ENCODE results near the gene DUOX1. TPM values are rescaled to one million over a fixed set of nuclear protein-coding genes. Genes with fewer than 3 reads are reported as not detected.

Gene DUOX1
- polyA plus RNA-seq, 3 donors = 0.22 TPM; not detected in 2

DNA sequence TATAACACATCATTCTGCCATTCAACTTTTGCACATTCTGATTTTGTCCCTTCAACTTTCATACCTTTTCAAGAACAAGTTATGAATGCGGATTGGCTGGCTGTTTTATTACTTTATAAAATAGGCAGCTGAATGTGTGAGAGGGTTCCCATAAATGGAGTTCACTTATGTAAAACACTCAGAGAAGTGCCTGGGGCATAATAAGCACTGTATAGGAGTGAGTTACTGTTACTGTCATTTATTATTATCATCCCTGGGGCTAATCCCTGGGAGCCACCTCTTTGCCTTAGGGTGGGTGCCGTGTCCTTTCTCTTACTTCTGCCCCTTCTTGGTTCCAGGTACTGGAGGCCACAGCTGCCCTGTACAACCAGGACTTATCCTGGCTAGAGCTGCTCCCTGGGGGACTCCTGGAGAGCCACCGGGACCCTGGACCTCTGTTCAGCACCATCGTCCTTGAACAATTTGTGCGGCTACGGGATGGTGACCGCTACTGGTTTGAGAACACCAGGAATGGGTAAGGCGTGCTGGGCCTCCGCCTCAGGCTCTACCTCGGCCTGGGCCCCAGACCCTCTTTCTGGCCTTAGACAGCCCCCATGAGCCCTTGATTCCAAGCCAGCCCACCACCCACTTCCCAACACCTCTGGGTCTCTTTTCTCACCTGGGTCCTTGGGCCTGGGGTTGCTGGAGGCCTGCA is 10.9 kb downstream of the DUOX1 start:
- H3K9me3 Mint-ChIP-seq = peaks cover 0 to 3% (median 2%) of the 10 kb centered on the region in 7 donors
- no peak overlapping the region for H3K27ac ChIP-seq (ENCODE audit: low read depth in 1 of 2, low read length in 2 of 2)
- H3K4me1 ChIP-seq (ENCODE audit: control insufficient read depth in 1 of 2, insufficient read depth in 2 of 2, low read length in 2 of 2) = no peaks in the 10 kb centered on the region
- no peak overlapping the region for H2AFZ ChIP-seq (ENCODE audit: insufficient read depth, low read depth, low read length, poor library complexity, severe bottlenecking)
- TF ChIP-seq, protein P1, sequence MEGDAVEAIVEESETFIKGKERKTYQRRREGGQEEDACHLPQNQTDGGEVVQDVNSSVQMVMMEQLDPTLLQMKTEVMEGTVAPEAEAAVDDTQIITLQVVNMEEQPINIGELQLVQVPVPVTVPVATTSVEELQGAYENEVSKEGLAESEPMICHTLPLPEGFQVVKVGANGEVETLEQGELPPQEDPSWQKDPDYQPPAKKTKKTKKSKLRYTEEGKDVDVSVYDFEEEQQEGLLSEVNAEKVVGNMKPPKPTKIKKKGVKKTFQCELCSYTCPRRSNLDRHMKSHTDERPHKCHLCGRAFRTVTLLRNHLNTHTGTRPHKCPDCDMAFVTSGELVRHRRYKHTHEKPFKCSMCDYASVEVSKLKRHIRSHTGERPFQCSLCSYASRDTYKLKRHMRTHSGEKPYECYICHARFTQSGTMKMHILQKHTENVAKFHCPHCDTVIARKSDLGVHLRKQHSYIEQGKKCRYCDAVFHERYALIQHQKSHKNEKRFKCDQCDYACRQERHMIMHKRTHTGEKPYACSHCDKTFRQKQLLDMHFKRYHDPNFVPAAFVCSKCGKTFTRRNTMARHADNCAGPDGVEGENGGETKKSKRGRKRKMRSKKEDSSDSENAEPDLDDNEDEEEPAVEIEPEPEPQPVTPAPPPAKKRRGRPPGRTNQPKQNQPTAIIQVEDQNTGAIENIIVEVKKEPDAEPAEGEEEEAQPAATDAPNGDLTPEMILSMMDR (IDR thresholded peaks at IDR 0.05) = no peak
- intact Hi-C loops (cut with micrococcal nuclease) = no loop called here
- H3K4me3 ChIP-seq (replicated peaks in 1 of 3; ENCODE audit: low read depth in 2 of 3, low read length in 3 of 3) = no peak overlapping the region
- peaks cover 5% of the 10 kb centered on the region for H3K4me1 Mint-ChIP-seq
- H3K79me2 ChIP-seq (ENCODE audit: insufficient read depth, low read length) = no peaks in the 10 kb centered on the region
- H3K4me3 Mint-ChIP-seq = no peak overlapping the region
- H3K9me3 ChIP-seq (replicated peaks in 1 of 2; ENCODE audit: control insufficient read depth in 1 of 2, insufficient read depth in 1 of 2, low read length in 2 of 2) = peaks cover 0 to 8% of the 10 kb centered on the region in 2 donors
- peaks cover 6 to 17% of the 10 kb centered on the region in 2 donors for H3K27me3 ChIP-seq (ENCODE audit: control insufficient read depth in 2 of 2, insufficient read depth in 2 of 2, low read length in 2 of 2)
- WGBS (ENCODE audit: insufficient coverage) = over 99% methylated on average over 9 of the region's 10 CpGs
- H3K4me2 ChIP-seq (replicated peaks; ENCODE audit: extremely low read depth, low read length, poor library complexity, severe bottlenecking) = no peak overlapping the region
- H3K9ac ChIP-seq (ENCODE audit: insufficient read depth, low read length, poor library complexity, severe bottlenecking) = no peak overlapping the region
- H3K27me3 Mint-ChIP-seq (ENCODE audit: low read depth in 3 of 3) = peaks cover 25 to 28% (median 28%) of the 10 kb centered on the region in 3 donors
- H3K36me3 ChIP-seq (replicated peaks in 1 of 2; ENCODE audit: control insufficient read depth in 1 of 2, insufficient read depth in 2 of 2, low read length in 2 of 2) = no peaks in the 10 kb centered on the region
- no peaks in the 10 kb centered on the region for H3K36me3 Mint-ChIP-seq
- no peak for DNase-seq
- no peak overlapping the region for H3K27ac Mint-ChIP-seq
- H4K20me1 ChIP-seq (ENCODE audit: insufficient read depth, low read length) = no peaks in the 10 kb centered on the region

DNA sequence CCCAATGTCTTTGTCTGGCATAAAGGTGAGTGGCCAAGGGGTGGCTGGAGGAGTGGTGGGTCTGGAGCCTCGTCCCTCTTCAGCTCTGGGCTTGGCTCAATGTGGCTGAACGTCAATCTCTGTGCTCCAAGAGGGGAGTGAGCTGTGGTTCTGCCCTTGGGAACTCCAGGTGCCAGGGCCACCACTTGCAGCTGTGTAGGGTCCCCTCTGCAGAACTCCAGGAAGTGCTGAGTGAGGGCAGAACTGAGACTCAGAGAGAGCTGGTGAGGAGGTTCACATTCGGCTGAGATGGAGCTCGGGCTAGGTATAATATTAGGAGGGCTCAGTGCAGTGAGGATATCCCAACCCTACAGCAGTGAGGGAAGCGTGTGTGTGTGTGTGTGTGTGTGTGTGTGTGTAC is 11.6 kb downstream of the DUOX1 start:
- H3K4me1 ChIP-seq (ENCODE audit: control insufficient read depth in 1 of 2, insufficient read depth in 2 of 2, low read length in 2 of 2) = no peaks in the 10 kb centered on the region
- peaks cover 5 to 12% of the 10 kb centered on the region in 2 donors for H3K27me3 ChIP-seq (ENCODE audit: control insufficient read depth in 2 of 2, insufficient read depth in 2 of 2, low read length in 2 of 2)
- no peaks in the 10 kb centered on the region for H3K36me3 Mint-ChIP-seq
- TF ChIP-seq, protein P1 (IDR thresholded peaks at IDR 0.05) = no peak
- H3K79me2 ChIP-seq (ENCODE audit: insufficient read depth, low read length) = no peaks in the 10 kb centered on the region
- no peak overlapping the region for H3K4me3 ChIP-seq (replicated peaks in 1 of 3; ENCODE audit: low read depth in 2 of 3, low read length in 3 of 3)
- H3K9me3 ChIP-seq (replicated peaks in 1 of 2; ENCODE audit: control insufficient read depth in 1 of 2, insufficient read depth in 1 of 2, low read length in 2 of 2) = peaks cover 0 to 3% of the 10 kb centered on the region in 2 donors
- intact Hi-C loops (cut with micrococcal nuclease) = no loop called here
- H3K27me3 Mint-ChIP-seq (ENCODE audit: low read depth in 3 of 3) = peaks cover 20 to 26% (median 23%) of the 10 kb centered on the region in 3 donors
- H3K9me3 Mint-ChIP-seq = peaks cover 0 to 1% (median 0%) of the 10 kb centered on the region in 7 donors
- peaks cover 1% of the 10 kb centered on the region for H3K4me1 Mint-ChIP-seq
- no peak overlapping the region for H3K27ac ChIP-seq (ENCODE audit: low read depth in 1 of 2, low read length in 2 of 2)
- no peak overlapping the region for H3K27ac Mint-ChIP-seq
- no peak overlapping the region for H3K4me2 ChIP-seq (replicated peaks; ENCODE audit: extremely low read depth, low read length, poor library complexity, severe bottlenecking)
- no peak overlapping the region for H3K9ac ChIP-seq (ENCODE audit: insufficient read depth, low read length, poor library complexity, severe bottlenecking)
- no peak overlapping the region for H2AFZ ChIP-seq (ENCODE audit: insufficient read depth, low read depth, low read length, poor library complexity, severe bottlenecking)
- H3K4me3 Mint-ChIP-seq = no peak overlapping the region
- no peaks in the 10 kb centered on the region for H3K36me3 ChIP-seq (replicated peaks in 1 of 2; ENCODE audit: control insufficient read depth in 1 of 2, insufficient read depth in 2 of 2, low read length in 2 of 2)
- H4K20me1 ChIP-seq (ENCODE audit: insufficient read depth, low read length) = no peaks in the 10 kb centered on the region
- no peak for DNase-seq
- WGBS (ENCODE audit: insufficient coverage) = 100% methylated on average over 1 of the region's 5 CpGs

Measured in CD14-positive monocyte (primary cell).